Measurements from ENCODE around the gene ZSCAN2.
"Not testable (repeated sequence)": the region's sequence is repeated elsewhere in the genome, so short reads cannot be mapped to it uniquely, and the experiment has no call there.

Gene ZSCAN2

DNA sequence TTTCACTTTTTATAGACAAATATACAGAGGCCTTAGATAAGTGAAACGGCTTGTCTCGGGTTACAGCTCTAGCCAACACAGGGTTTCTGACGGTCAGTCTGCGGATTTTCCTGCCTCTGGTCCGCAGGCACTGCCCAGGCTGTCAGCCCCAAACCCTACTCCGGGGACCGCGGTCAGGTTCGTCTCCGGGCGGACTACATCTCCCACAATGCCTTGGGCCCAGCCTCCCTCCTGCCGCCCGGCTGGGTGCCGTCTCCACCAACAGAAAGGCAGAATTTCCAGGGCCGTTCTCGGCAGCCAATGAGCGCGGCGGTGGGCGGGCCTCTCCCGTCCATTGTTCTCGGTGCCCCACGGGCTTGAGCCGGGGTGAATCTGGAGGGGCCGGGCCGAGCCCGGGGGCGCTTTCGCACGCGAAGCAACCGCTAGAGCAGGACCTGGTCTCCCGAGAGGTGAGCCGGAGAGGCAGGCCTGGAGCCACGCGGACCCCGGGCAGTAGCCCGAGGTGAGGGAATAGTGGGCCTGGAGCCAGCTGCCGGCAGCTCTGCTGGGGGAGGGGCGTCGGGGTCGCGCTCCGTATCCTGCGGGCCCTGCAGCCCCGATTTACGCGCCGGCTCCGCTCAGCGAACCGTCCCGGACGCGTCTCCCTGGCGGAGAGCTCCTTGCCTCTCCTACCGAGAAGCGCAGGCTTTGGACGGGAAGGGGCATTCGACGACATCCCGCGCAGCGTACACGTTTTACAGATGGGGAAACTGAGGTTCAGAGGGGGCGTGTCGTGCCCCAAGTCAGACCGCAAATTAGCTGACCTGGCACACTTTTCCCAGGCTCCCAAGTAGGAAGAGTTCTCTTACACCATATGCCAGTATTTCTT, at the start of gene ZSCAN2:
Gene ZSCAN2 (plus strand): TSS at position 323 of the 868 bp plus-strand sequence. CDS start 2,919 bp downstream, outside the sequence.
- peak; percentile 92 for DNase-seq

DNA sequence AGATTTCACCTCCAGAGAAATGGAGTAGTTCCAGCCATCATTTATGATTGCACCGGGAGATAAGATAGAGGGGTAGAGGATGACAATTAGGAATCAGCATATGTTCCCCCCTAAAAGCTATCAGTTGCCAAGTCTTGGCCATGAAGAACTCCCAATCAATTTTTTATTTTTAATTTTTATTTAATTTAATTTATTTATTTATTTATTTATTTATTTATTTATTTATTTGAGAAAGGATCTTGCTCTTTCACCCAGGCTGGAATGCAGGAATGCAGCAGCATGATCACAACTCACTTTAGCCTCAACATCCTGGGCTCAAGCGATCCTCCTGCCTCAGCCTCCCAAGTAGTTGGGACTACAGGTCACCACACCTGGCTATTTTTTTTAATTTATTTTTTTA, 49.2 kb upstream of the ZSCAN2 start:
- not testable (repeated sequence) for DNase-seq

DNA sequence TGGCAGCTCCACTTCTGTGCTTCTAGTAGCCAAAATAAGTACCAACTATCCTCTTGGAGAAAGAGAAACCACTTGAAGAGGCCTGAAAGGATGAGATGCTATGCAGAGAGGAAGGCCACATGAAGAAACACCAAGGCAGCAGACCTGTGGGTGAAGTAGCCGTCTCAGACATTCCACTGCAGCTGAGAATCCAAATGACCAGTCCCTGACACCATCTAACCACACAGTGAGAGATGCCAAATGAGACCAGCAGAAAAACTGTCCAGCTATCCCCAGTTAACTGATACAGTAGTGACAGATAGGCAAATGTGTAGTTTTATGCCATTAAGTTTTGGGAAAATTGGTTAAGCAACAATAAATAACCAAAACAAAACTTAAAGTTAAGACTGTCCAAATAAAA, 47.9 kb upstream of the ZSCAN2 start:
- DNase-seq = no peak

DNA sequence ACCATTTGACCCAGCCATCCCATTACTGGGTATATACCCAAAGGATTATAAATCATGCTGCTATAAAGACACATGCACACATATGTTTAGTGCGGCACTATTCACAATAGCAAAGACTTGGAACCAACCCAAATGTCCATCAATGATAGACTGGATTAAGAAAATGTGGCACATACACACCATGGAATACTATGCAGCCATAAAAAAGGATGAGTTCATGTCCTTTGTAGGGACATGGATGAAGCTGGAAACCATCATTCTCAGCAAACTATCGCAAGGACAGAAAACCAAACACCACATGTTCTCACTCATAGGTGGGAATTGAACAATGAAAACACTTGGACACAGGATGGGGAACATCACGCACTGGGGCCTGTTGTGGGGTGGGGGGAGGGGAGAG, 44.1 kb upstream of the ZSCAN2 start:
- DNase-seq = not testable (repeated sequence)

DNA sequence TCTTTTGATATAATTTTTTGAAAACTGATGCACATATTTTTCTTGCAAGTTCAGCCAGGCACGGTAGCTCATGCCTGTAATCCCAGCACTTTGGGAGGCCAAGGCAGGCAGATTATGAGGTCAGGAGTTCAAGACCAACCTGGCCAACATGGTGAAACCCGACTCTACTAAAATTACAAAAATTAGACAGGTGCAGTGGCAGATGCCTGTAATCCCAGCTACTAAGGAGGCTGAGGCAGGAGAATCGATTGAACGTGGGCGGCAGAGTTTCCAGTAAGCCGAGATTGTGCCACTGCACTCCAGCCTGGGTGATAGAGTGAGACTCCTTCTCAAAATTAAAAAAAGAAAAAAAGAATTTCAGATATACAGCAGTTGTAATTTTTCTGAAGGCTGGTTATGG, 32.8 kb upstream of the ZSCAN2 start:
- not testable (repeated sequence) for DNase-seq

- peak; percentile 50 for DNase-seq
Measured at GRCh38 chr15:84570164-84570735, 30.6 kb upstream of the ZSCAN2 start.

- DNase-seq = no peak
Measured at GRCh38 chr15:84572231-84572630, 28.6 kb upstream of the ZSCAN2 start.

DNA sequence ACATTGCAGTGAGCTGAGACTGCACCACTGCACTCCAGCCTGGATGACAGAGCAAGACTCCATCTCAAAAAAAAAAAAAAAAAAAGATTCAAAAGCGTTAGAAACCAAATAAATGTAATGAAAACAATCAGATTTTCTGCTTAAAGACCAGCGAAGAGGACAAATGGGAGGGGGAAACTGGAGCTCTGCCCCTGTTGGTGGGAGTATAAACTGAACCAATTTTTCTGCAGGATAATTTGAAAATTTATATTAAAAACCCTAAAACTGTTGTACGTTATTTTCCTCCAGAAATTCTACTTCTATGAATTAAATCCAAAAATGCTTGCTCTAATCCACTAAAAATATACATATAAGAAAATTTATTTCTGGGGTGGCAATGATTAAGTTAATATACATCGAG, 25.3 kb upstream of the ZSCAN2 start:
- DNase-seq = no peak

DNA sequence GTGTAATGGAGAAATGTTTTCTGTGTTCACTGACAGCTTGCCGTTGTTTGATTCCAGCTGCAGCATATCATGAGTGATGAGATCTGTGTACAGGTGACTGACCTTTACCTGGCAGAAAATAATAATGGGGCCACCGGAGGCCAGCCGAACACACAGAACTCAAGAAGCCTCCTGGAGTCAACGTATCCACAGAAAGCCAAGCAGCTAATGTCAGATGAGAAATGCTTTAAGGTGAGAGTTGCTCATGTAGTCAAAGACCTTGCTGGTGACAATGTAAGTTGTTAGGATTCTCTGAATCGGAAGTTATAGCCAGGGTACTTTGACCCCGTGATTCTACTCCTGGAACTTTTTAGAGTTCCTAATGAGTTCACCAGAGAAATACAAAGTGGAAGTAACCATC, 22.9 kb upstream of the ZSCAN2 start:
- not testable (repeated sequence) for DNase-seq

- DNase-seq = not testable (repeated sequence)
Measured at GRCh38 chr15:84579261-84579721, 21.5 kb upstream of the ZSCAN2 start.

DNA sequence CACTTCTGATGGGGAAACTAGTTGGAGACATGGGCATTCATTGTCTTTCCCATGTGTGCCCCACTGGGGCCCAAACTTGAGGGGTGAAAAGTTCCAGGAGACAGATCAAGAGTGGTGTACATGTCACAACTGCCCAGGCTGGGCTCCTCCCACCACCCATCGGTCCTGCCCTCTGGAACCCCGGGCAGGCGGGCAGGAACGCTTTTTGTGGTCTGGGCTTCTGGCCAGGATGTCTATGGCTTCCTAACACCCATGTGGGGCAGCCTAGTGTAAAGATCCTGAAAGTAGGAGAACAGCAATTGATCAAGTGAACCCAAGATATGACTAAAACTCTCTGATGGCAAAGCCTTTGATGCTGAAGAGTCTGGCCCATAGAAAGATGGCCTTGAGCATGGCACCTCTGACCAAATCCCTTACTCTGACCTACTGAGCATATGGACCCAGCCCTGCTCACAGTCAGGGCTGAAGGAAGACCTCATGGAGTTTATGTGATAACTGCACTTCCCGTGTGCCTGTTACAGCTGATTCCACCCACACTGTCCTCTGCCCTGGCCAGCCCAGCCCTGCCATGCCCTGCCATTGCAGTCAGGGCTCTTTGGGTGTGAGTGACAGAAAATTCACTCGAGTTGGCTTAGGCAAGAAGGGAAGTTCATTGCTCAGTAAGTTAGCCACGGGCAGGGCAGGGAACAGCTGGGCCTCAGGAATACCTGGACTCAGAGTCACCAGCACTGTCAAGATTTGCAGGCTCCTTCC, 19.0 kb upstream of the ZSCAN2 start:
- not testable (repeated sequence) for DNase-seq

DNA sequence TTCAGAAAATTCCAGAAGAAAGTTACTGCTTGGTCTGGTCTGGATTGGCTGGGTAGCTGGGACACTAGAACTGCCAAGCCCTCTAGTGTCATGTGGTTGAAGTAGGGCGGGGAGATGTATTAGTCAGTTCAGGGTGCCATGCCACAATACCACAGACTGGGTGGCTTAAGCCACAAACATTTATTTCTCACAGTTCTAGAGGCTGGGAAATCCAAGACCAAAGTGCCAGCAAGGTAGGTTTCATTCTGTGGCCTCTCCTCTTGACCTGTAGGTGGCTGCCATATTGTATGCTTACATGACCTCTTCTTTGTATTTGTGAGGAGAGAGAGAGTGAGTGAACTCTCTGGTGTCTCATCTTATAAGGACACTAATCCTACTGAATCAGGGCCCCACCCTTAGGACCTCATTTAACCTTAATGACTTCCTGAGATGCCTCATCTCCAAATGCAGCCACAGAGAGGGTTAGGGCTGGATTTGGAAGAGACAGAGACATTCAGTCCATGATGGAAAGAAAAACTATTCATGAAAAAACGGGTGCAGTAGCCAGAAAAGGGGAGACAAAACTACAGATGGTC, 18.1 kb upstream of the ZSCAN2 start:
- DNase-seq = no peak

- DNase-seq = not testable (repeated sequence)
Measured at GRCh38 chr15:84583921-84584320, 16.9 kb upstream of the ZSCAN2 start.

DNA sequence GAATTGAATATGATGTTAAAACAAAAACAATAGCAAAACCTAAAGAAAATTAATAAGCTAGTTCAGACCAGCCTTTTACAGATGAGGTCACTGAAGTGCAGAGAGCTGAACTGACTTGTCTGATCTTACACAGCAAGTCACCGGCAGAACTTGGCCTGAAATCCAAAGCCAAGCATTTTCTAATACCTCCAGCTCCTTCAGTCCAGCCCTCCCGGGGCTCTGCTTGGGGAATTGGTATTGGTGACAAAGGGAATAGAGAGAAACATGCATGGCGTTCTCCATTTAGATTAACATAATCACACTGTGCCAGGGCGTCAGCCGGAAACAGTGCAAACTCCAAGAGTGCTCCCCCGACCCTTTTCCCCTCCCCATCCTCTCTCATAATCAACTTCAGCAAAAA, 14.1 kb upstream of the ZSCAN2 start:
- no peak for DNase-seq

DNA sequence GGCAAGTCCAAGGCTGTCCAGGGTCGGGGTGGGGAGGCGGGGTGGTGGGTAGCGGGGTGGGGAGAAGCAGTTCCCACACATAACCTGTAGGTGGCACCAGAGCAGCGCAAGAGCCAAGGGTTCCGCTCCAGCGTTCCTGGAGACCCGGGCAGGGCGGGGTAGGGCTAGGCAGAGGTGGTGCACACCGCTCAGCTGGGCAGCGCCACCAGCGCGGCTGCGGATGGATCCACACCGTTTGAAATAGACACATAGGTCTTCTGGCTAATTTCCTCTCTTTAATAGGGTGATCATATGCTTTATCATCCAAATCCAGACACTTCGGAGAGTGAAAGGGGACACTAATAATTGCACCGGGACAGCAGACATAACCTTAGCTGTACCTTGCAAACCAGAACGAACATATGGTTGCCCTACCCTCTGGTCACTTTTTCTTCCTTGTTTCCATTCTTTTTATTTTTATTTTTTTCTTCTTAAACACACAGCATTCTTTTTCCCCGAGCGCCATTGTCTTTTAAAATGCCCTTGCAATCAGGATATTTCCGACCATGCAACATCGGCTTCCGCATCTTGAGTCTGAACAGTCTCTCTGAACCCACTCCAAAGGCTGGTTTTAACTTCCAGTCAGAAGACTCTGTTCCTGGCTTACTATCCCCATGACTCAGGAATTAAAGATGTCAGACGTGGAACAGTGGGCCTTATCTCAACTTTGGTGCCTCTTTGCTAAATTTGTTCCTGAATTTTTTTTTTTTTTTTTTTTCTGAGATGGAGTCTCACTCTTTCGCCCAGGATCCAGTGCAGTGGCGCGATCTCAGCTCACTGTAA, 12.5 kb upstream of the ZSCAN2 start:
- peak; percentile 82 for DNase-seq

GRCh38 chr15:84590406-84590805, 10.4 kb upstream of the ZSCAN2 start:
- DNase-seq = no peak

DNA sequence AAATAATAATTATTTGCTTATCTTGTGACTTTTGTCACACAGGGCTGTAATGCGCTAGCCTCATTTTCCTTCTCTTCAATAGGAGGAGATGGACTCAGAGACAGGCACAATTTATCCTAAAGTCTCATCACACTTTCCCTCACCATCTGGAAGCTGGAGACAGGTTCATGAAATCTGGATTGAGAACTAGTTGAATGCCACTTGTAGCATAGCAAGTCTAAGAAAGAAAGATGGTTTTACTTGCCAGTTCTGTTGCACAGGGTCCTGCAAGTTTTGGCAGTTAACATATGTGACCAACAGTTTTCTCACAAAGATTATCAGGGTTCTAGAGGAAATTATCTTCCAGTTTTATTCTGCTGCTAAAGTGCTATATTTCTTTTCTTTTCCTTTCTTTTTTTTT, 9.0 kb upstream of the ZSCAN2 start:
- no peak for DNase-seq

DNA sequence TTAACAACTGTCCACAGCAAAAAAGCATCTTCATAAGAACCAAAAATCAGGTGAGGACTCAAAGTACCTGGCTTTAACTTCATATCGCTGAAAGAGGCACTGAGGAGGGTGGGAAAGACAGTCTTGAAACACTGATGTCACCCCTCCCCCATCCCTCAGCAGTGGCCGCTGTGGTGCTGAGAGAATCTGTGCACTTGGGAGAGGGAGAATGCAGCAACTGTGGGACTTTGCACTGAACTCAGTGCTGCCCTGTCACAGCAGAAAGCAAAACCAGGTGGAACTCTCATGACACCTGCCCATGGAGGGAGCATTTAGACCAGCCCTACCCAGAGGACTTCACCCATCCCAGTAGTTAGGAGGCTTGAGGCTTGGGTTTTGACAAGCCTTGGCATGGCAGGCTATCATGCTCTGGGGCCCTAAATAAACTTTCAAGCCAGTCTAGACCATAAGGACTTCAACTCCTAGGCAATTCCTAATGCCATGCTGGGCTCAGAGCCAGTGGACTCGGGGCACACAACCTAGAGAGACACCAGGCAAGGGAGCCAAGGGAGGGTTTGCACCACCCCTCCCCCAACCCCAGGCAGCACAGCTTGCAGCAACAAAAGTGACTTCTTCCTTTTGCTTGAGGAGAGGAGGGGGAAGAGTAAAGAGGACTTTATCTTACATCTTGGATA, 6.1 kb upstream of the ZSCAN2 start:
- DNase-seq = no peak

DNA sequence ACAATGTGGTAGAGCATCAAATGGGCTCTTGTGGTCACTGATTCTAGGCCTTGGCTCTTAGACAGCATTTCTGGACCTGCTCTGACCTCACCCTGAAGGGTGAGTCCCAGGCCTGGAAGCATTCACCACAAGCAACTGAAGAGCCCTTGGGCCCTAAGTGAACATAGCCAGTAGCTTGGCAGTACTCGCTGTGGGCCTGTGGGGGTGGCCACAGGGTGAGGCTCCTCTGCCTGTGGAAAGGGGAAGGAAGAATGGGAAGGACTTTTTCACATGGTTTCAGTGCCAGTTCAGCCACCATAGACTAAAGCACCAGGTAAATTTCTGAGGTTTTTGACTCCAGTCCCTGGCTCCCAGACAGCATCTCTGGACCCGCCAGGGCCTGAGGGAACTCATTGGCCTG, 5.1 kb upstream of the ZSCAN2 start:
- no peak for DNase-seq

DNA sequence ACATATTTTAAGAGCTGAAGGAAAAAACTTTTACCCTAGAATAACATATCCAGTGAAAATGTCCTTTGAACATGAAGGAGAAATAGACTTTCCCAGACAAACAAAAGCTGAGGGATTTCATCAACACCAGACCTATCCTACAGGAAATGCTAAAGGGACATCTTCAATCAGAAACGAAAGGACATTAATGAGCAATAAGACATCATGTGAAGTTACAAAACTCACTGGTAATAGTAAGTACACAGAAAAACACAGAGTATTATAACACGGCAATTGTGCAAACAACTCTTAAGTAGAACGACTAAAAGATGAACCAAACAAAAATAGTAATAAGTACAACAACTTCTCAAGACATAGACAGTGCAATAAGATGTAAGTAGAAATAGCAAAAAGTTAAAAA, 3.5 kb upstream of the ZSCAN2 start:
- DNase-seq = no peak

DNA sequence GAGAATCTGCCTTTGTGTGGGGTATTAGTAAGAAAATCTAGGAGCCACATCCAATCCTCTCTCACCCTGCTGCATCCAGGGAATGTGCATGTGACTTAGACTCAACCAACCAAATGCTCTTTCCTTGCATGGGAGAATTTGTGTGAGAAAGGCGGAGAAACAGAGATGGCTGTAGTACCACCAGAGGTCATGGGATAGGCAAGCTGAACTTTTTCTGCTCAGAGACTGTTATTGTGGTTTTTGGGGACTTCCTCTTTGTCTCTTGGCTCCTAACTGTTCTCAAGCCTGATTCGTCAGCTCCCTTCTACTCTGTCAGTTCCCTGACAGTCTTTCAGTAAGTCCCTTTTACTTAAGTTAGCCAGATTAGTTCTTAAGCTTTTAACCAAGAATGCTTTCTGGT, 2.6 kb upstream of the ZSCAN2 start:
- no peak for DNase-seq

DNA sequence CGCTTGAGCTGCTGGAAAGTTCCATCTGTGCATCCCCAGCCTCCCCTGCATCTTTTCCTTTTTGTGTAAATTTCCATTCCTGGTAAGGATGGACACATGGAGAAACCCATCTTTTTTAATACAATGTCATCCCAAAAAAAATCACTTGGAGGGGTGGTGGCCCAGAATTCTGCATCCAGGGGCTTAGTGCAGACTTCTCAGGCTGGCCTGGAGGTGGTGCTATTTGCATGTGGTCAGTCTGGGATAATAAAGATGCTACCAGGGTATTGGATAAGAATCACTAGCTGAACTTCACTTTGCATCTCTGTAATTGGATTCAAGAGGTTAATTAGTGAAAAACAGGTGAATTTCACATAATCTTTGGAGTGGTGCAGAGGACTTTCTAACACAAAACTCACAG, 1.8 kb upstream of the ZSCAN2 start:
- DNase-seq = no peak

Data from activated CD4-positive, alpha-beta T cell treated with anti-CD3 and anti-CD28 coated beads, Interleukin-2, amount 50 U/mL, for 1 hour (primary cell).